HG03469 (cell line): ENCODE results near the gene NRCAM.

Experiments
- ATAC-seq: cut with Tn5 transposase; IDR thresholded peaks from one replicate; pipeline ENCODE4 v1.9.1; 2021; ENCODE audit warnings: mild to moderate bottlenecking, moderate library complexity, moderate number of reproducible peaks; ENCODE audit not compliant: unreplicated experiment

Gene NRCAM

GRCh38 chr7:108314551-108314950 is 141.7 kb downstream of the NRCAM start:
- no peak for ATAC-seq

GRCh38 chr7:108314049-108314448 is 142.2 kb downstream of the NRCAM start:
- ATAC-seq = no peak

- ATAC-seq = no peak
These were observed 143.2 kb downstream of the NRCAM start for GRCh38 chr7:108313086-108313485.

GRCh38 chr7:108311446-108312168 is 144.6 kb downstream of the NRCAM start:
- peak; percentile 40 for ATAC-seq

GRCh38 chr7:108310351-108310750 is 145.9 kb downstream of the NRCAM start:
- ATAC-seq = no peak

DNA sequence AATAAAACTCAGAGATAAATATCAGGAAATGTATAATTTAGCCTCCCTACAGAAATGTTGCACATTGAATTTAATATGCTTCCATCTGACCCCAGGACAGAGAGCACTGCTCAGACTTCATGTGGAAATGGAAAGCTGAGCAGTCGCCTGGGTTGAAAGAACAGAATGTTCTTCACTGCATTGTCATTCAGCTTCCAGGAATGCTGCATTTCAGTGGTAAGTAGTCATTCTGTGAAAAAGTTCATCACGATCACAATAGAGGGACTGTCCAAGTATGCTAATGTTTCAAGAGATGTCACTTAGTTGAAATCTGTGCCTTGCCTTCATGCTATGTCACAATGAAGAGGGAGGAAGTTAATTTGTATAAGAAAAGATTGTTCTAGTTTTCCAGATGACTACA is 147.3 kb downstream of the NRCAM start:
- peak; percentile 47 for ATAC-seq

DNA sequence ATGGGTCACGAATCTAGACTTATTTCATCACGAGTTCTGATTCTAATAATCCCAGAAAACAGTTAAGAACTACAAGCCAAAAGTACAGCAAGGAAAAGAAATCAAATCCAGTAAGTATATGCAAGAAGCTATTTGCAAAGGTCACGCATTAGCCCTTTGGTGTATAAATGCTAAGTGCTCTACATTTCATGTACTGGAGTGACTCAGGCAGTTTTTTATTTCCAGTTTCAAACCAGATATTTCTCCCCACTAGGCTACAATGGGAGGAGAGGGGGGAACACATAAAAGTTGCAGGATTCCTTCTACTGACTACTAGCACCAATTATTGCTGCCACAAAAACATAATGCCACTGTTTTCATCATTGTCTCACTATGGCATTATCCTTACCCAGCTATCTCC is 148.0 kb downstream of the NRCAM start:
- ATAC-seq = no peak

GRCh38 chr7:108307595-108307994 is 148.6 kb downstream of the NRCAM start:
- no peak for ATAC-seq

DNA sequence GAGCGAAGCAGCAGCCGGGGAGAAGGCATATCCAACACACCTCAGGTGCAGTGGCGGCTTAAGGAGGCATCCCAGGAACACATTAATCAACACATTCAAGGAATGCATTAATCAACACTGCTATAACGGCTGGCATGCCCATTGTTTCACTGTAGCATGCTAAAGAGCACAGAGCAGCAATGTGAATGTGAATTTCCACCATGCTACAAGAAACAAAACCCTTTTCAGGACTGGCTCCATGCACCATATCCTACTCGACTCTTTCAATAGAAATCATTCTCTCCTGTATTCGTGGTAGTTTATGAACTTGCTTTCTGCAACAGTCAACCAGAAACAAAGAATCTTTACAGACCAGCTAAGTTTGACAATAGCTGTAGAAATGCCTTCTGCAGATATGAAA is 149.0 kb downstream of the NRCAM start:
- ATAC-seq = no peak

GRCh38 chr7:108303332-108303731 is 152.9 kb downstream of the NRCAM start:
- no peak for ATAC-seq

GRCh38 chr7:108301387-108301786 is 154.8 kb downstream of the NRCAM start:
- no peak for ATAC-seq

GRCh38 chr7:108299251-108299973 is 156.8 kb downstream of the NRCAM start:
- no peak for ATAC-seq

- ATAC-seq = no peak
These were observed 159.3 kb downstream of the NRCAM start for GRCh38 chr7:108296911-108297310.

DNA sequence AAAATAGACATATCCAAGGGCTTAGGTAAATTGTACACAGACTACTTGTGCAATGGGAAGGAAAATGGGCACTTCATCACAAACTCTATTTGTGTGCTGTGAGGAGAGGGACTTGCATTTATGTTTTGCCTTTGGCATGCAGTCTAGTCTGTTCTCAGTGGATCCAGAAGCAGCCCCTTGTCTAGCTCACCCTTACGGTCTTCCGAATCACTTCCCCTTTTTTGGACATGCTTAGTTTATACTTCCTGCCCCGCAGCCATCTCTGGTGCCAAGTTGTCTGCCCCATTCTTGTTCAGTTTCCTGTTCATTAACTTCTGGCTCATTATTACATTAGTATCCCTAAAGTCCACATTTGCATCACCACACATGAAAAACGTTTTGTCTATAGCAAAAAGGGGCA is 161.6 kb downstream of the NRCAM start:
- peak; percentile 96 for ATAC-seq

- no peak for ATAC-seq
These were observed 163.1 kb downstream of the NRCAM start for GRCh38 chr7:108293149-108293612.

DNA sequence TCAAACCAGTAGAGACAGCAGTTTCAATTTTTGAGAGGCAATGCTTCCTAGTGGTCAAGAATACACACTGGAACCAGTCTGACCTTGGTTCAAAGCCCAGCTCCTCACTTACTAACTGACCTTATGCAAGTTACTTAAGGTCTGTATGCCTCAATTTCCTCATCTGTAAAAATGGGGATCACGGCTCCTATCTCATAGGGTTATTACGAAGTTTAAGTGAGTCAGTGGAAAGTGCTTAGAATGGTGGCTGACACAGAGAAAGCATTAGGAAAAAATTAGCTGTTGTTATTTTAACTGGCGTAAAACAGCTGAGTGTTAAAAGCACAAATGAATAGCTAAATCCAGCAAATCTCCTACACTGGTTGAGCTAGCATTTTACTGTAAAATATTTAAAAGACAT is 163.7 kb downstream of the NRCAM start:
- ATAC-seq = no peak

- ATAC-seq = no peak
These were observed 164.3 kb downstream of the NRCAM start for GRCh38 chr7:108291791-108292440.

GRCh38 chr7:108291152-108291508 is 165.1 kb downstream of the NRCAM start:
- no peak for ATAC-seq

DNA sequence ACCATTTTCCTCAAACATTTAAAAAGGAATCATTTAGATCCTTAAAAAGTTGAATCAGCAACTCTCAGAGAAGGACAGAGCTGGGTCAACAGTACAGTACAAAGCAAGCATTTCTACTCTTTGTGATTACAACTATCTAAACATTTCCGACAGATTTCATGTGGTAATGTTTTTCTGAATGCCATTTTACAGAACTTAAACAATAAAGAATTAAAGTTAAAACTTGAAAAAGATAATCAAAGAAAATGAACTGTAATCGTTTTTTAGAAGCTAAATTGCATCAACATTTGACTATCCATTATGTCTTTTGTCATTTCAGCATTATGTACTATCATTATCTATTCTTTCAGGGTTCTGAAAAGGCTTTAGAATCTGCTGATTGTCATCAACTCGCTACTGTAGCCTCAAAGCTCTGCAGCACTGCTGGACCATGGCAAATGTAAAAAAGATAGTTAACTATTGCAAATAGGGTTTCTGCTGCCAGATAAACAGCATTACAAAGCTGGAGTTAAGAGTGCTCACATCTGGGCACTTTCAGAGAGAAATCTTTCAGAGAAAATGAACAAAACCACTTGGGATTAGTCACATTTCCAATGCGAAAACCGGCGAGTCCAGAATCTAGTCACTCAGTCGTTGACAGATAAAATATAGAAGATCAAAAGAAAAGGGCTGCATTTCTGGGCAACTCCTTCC is 165.6 kb downstream of the NRCAM start:
- ATAC-seq = no peak

GRCh38 chr7:108289852-108290251 is 166.4 kb downstream of the NRCAM start:
- no peak for ATAC-seq

- no peak for ATAC-seq
These were observed 168.4 kb downstream of the NRCAM start for GRCh38 chr7:108287857-108288256.
